Testis (tissue), 2 donors: ENCODE measurements around the gene ZNF394.

ENCODE experiments used
- CTCF ChIP-seq, 3 experiments: fragments of 450-650 bp in 2 of 3; fragments of 200-600 bp in 1 of 3; sonication (generic) in 1 of 3; IDR thresholded peaks; one replicate each; pipeline ENCODE4 v1.5.1; 2016 to 2019; ENCODE audit warnings: antibody characterized with exemption in 3 of 3, mild to moderate bottlenecking in 2 of 3, moderate library complexity in 1 of 3
- POLR2A ChIP-seq: fragments of 450-650 bp; IDR thresholded peaks from one replicate; pipeline ENCODE4 v1.6.1; 2017; ENCODE audit warnings: antibody characterized with exemption, mild to moderate bottlenecking, moderate library complexity

DNA sequence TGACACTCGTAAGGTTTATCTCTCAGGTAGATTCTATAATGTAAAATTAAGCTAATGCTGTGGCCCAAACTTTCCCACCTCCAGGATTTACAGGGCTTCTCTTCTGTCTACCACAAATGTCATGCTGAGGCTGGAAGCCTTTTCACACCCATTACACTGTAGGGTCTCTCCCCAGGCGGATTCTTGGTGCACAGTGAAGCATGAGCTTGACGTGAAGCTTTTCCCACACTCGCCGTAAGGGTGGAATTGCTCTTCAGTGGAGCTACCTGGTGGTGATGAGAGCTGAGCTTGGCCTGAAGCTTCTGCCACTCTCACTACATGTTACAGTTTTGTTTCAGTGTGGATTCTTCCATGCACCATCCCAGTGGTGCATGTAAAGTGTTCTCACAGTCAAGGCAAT is 40.5 kb upstream of the ZNF394 start:
- TF ChIP-seq CTCF (IDR thresholded peaks at IDR 0.05) = no peak
- no peak for TF ChIP-seq POLR2A
